SHP77 treated with DMSO at 0.1 percent for 48 hours (cell line): Measurements from ENCODE around the gene PTMA.
"Not testable (repeated sequence)": the region's sequence is repeated elsewhere in the genome, so short reads cannot be mapped to it uniquely, and the experiment has no call there.

Experiments
- DNase-seq: peaks from one replicate; lab custom pipeline; 2025; lab: John Stamatoyannopoulos, UW

PTMA gene

GRCh38 chr2:231716666-231717280, 8.4 kb downstream of the PTMA start:
- DNase-seq: no peak

- peak; percentile 46 for DNase-seq
Observed at GRCh38 chr2:231717281-231718171, 9.2 kb downstream of the PTMA start.

- DNase-seq: no peak
Observed at GRCh38 chr2:231718799-231719198, 10.5 kb downstream of the PTMA start.

- DNase-seq: no peak
Observed at GRCh38 chr2:231720292-231720986, 12.1 kb downstream of the PTMA start.

DNA sequence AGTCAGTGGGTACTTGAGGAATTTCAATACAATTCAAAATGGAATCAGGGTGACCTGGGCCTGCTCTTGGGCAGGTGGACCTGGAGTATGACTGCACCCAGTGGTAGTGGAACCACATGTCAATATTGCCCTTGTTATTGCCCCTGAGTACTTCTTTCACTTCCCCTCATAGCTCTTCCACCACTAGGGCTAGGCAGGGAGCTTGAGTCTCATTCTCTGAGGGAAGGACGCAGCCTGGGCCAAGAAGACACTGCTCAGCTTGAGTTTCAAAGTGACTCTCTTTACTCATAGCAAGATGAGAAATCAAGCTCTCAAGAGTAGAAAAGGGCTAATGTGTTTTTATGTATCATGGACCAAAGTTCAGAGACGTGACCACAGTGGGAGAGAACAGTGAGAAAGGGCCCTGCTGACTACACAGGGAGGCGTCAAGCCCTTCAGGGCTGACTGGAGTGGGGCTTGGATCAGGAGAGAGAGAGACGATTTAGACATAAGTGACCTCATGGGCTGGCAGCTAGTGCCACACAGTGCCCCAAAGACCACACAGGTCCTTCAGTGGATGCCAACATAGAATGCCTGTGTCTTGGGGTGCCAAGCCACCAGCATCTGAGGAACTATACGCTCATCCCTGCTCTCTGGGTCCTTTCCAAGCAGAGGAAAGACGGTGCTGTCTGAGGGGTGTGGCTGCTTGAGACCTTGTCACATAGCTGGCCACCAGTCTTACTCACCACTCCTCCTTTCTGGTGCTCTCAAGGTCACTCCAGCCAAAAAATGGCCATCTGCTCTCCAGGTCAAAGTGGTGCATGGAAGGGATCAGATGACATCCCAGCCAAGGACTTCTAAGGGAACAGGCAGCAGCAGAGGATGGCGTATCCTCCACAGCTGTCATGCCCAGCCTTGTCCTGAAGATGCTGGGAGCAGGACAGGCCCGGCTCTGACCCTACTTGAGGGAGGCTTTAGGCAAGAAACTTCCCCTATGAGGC, 13.0 kb downstream of the PTMA start:
- DNase-seq: no peak

GRCh38 chr2:231722721-231723307, 14.5 kb downstream of the PTMA start:
- no peak for DNase-seq

GRCh38 chr2:231725476-231725875, 17.2 kb downstream of the PTMA start:
- DNase-seq: no peak

- no peak for DNase-seq
Observed at GRCh38 chr2:231726276-231726675, 18.0 kb downstream of the PTMA start.

DNA sequence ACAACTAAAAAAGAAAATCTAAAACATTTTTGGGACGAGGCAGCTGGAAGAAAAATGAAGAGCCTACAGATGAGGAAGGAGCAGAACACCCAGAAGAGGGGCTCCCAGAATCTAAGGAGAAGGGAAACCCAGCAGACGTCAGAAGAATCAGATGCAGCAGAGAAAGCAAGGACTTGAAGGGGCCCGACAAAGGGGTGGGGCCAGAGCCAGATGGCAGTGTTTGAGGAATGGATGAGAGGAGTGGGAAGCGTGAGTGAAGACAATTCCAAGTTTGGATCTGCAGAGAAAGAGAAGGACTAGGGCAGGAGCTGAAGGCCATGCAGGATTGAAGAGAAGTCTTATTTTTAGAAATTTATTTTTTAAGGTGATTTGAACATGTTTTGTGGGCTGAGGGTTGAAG, 19.3 kb downstream of the PTMA start:
- no peak for DNase-seq

- no peak for DNase-seq
Observed at GRCh38 chr2:231732604-231733003, 24.3 kb downstream of the PTMA start.

- no peak for DNase-seq
Observed at GRCh38 chr2:231737761-231738160, 29.4 kb downstream of the PTMA start.

DNA sequence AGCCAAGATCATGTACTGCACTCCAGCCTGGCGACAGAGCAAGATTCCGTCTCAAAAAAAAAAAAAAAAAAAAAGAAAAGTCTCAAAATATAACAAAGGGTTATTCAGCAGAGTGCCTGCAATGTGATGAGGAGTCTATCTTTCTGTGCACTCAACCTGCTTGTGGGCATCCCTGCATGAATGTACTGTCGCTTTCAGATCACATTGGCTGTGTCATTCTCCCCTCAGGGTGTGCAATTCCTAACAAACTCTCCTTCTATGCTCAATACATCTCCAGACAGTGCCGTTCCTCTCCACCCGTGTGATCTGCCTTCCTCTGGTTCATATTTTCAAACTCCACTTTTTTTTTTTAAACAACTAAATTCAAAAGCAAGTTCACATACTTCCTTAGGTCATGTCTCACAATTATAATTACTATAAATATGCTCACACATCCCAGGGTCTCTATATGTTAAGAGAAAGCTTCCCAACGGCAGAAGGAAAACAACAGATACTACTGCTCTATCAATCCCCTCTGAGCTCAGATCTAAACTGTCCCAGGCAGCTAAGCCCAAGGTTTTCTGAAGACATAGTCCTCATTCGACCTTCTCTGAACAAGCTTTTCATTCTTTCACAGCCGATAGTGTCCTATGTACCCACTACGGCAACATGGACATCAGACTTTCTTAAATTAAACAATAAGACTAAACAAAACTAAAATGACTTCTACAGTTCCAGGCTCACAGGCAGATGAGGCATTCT, 35.2 kb downstream of the PTMA start:
- no peak for DNase-seq

GRCh38 chr2:231745303-231746038, 37.1 kb downstream of the PTMA start:
- no peak for DNase-seq

GRCh38 chr2:231748153-231748896, 40.0 kb downstream of the PTMA start:
- not testable (repeated sequence) for DNase-seq

DNA sequence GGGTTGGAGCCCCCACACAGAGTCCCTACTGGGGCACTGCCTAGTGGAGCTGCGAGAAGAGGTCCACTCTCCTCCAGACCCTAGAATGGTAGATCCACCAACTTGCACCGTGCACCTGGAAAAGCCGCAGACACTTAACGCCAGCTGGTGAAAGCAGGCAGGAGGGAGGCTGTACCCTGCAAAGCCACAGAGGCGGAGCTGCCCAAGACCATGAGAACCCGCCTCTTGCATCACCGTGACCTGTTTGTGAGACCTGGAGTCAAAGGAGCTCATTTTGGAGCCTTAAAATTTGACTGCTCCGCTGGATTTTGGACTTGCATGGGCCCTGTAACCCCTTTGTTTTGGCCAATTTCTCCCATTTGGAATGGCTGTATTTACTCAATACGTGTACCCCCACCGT, 40.7 kb downstream of the PTMA start:
- not testable (repeated sequence) for DNase-seq

DNA sequence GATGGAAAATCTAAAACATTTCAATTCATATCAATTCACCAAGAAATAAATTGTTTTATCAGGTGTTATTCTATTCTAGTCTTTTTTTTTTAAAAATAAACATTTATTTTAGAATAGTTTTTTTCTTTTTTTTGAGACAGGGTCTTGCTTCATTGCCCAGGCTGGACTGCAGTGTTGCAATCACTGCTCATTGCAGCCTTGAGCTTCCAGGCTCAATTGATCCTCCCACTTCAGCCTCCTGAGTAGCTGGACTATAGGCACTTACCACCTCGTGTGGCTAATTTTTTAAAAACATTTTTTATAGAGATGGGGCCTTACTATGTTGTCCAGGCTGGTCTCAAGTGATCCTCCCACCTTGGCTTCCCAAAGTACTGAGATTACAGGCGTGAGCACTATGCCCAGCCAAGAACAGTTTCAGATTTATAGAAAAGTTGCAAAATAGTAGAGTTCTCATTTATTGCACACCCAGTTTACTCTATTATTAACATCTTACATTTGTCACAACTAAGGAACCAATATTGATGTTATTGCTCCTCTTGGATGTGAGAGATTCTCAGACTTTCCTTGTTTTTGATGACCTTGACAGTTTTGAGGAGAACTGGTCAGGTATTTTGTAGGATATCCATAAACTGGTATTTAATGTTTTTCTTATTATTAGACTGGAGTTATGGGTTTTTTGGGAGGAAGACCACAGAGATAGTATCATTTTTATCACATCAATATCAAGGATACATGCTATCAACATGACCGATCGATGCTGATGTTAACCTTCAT, 42.9 kb downstream of the PTMA start:
- no peak for DNase-seq

GRCh38 chr2:231752061-231752460, 43.7 kb downstream of the PTMA start:
- no peak for DNase-seq

DNA sequence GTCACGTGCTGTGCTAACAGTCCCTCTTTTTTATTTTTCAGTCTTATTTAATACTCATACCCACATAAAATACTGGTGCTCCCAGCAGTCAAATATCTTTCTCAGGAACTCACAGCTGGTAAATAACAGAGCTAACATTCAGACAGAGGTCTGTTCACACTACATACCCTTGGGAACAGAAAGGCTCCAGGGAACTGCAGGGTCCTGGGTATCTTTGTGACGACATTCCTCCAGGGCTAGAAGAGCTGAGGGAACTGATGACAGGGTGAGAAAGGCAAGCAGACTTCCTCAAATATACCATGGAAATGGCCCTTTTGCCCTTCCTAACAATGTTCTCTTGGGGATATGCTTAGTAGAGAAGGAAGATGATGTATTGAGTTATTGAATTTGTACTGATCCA, 53.4 kb downstream of the PTMA start:
- DNase-seq: no peak
